ACC112 (cell line): ENCODE data around the gene BCOR.

Experiments used
- H2AFZ ChIP-seq: fragments of 200-600 bp; sonication (generic); one replicate; pipeline ENCODE4 v1.6.0; 2017; ENCODE audit warnings: antibody characterized with exemption, low read length; ENCODE audit not compliant: unreplicated experiment
- H3K27ac ChIP-seq: fragments of 200-600 bp; sonication (generic); 2 replicates; pipeline ENCODE4 v1.5.1; 2014; ENCODE audit warnings: low read depth, mild to moderate bottlenecking, antibody characterized with exemption, low read length, moderate library complexity
- H3K27me3 ChIP-seq: fragments of 200-600 bp; sonication (generic); 2 replicates; pipeline ENCODE4 v1.6.1; 2014; ENCODE audit warnings: mild to moderate bottlenecking, antibody characterized with exemption, low read length, moderate library complexity, mixed read lengths; ENCODE audit not compliant: insufficient read depth
- H3K36me3 ChIP-seq: fragments of 200-600 bp; sonication (generic); 2 replicates; pipeline ENCODE4 v1.6.1; 2016; ENCODE audit warnings: mild to moderate bottlenecking, antibody characterized with exemption, low read length, moderate library complexity, mixed read lengths; ENCODE audit not compliant: insufficient read depth
- H3K4me1 ChIP-seq: fragments of 200-600 bp; sonication (generic); one replicate; pipeline ENCODE4 v1.6.1; 2016; ENCODE audit warnings: low read length, mixed read lengths; ENCODE audit not compliant: insufficient read depth, unreplicated experiment, control insufficient read depth
- H3K4me3 ChIP-seq: fragments of 200-600 bp; sonication (generic); 2 replicates; pipeline ENCODE4 v1.5.1; 2014; ENCODE audit warnings: mild to moderate bottlenecking, low read depth, low read length
- H3K79me2 ChIP-seq: fragments of 200-600 bp; sonication (generic); one replicate; pipeline ENCODE4 v1.6.0; 2016; ENCODE audit warnings: low read length; ENCODE audit not compliant: control insufficient read depth, unreplicated experiment, insufficient read depth

Gene BCOR

DNA sequence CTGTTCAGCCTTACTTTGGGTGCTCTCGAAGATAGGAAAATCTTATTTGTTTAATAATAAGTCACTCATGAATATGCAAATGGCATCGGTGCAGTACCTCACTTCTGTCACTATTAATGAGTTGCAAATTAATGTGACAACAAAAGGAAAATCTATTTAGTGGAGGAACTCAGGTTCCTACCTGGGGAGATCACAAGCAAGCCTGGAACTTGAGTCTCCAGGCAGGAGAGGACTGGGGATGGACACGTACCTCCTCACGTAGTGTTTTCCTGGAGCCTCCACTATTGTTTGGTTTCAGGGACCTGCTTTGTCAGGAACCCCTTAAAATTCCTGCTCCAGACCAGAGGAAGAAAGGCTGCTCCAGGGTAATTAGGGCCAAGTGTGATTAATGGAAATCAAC, 82.1 kb downstream of the BCOR start:
- H3K4me1 ChIP-seq: peaks cover 8% of the 10 kb centered on the region
- H3K79me2 ChIP-seq: no peaks in the 10 kb centered on the region
- H3K4me3 ChIP-seq: no peak overlapping the region
- no peaks in the 10 kb centered on the region for H3K36me3 ChIP-seq
- no peak overlapping the region for H3K27ac ChIP-seq
- H3K27me3 ChIP-seq: no peaks in the 10 kb centered on the region
- no peak overlapping the region for H2AFZ ChIP-seq

DNA sequence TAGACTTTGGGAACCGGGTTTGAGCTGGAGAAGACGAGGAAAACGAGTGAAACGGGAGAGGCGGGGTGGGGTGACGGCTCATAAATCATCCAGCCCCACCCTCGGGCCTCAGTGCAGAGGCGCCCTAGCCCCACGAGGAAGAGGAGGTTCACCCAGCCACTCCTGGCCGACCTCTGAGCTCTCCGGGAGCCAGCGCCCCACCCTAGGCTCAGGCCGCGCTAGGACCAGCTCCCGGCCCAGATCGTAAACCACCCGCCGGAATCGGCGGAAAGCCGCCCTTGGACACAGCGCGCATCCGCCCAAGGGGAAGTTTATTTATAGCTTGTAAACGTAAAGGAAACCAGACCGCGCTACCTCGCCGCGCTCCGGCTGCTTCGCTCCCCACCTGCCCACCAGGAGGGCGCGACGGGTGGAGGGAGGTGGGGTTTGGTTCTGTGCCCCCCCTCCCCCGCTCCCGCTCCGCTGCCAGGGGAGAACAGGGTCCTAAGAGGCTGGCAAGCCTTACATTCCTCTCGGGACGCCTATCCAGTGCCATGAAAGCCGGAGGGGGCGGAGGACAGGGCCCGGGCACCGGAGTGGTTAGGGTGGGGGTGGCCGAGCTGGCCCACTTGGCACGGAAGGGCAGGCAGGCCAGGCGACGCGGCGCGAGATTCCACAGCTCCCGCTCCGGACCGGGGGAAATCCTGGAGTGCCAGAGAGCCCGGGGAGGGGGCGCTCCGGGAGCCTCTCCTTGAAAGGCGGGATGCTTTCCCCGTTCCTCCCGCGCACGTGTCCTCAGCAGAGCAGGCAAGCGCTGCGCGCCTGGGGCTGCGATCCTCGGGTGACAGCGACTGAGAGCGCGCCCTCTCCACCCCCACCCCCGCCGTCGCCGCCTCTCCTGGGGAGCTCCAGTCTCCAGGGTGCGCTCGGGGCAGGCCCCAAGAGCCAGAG, 84.2 kb downstream of the BCOR start:
- Histone ChIP-seq H3K27me3 (no peaks in the 10 kb centered on the region), H3K36me3 (no peaks in the 10 kb centered on the region), H3K4me3 (peak overlapping the region; percentile 83), H2AFZ (peak overlapping the region; percentile 46), H3K27ac (peak overlapping the region; percentile 80), H3K4me1 (peaks cover 11% of the 10 kb centered on the region), H3K79me2 (no peaks in the 10 kb centered on the region)

DNA sequence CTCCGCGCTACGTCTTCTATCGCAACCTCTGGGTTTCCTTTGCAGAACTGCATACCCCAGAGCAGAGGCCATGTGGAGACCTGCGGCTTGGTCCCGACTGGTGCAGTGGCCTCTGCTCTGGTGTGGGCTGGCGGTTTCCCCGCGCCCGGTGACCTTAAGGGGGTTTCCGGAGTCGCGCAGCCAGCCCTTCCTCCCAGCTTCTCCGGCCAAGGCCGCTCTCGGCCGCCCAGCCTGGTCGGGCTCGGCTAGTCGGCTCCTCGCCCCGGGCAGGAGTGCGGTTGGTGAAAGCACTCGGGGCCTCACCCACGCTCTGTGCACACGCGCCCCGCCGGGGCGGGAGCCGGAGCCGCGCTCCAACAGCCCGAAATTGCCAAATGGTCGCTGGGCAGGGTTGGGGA, 84.9 kb downstream of the BCOR start:
- Histone ChIP-seq H3K79me2 (no peaks in the 10 kb centered on the region), H3K4me1 (peaks cover 11% of the 10 kb centered on the region), H3K27ac (peak overlapping the region; percentile 80), H3K27me3 (no peaks in the 10 kb centered on the region), H2AFZ (peak overlapping the region; percentile 59), H3K4me3 (peak overlapping the region; percentile 83), H3K36me3 (no peaks in the 10 kb centered on the region)

DNA sequence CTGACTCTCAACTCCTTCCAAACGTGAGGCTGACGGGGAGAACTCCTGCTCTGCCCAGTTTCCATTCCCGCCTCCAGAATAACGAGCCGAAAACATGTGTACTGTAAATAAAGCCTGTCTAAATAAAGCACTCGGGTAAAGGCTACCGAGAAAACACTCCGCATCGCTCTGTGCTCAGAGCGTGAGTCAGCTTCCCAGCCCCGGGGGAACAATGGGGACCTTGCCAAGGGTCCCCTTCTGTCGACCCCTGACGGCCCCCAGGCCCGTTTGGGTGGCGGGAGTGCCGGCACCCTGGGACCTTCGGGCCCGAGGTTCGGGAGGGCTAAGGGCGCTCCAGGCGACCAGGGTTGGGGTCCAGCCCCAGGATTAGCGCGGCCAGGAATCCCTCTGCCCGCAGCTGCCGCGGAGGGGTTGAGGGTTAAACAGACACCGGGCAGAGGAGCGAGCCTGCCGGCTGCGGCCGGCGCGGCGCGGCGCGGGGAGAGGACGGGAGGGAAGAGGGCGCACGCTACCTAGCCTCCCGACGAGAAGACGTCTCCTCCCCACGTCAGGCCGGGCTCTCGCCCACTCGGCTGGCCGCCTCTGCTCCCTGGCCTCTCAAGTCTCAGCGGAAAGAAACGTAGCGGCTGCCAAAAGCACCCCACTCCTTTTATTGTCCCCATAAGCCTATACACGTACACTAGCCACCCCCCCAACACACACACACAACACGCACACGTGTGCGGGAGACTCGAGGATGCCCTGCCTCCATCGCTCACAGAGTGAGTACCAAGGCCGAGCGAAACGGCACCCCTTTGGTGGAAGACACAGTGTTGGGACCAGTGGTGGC, 85.5 kb downstream of the BCOR start:
- Histone ChIP-seq H3K4me1 (peaks cover 11% of the 10 kb centered on the region), H2AFZ (peak overlapping the region; percentile 59), H3K79me2 (no peaks in the 10 kb centered on the region), H3K27me3 (no peaks in the 10 kb centered on the region), H3K36me3 (no peaks in the 10 kb centered on the region), H3K4me3 (peak overlapping the region; percentile 83), H3K27ac (peak overlapping the region; percentile 80)

DNA sequence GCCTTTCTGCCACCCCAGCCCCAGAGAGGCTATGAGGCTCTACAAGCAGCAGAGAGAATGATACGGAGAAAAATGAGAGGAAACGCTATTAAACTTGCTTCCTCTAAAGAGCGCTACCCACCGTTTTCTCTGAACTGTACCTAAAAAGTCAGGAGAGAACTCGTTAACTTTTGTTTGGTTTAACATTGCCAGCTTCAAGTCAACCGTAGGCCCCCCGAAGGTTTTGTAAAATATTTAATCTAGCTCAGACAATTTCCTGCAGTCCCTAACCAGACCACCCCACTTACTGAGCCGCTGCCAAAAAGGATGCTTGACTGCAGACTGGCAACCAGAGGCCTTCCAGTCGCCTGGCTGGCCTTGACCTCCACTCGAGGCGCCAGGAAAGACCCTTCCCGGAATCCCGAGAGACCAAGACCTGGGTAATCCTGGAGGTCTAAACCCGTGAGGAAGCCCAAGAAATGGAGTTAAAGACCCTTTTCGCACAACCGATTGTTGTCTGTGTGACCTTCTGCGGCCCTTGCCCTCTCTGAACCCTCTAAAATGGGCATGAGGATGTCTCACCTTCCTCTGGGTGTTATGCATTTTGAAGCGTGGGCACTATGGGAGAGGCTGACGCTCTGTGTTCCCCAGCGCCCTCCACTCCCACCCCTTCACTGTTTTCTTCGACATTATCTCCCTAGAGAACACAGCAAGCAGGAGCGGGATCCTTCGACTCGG, 86.3 kb downstream of the BCOR start:
- H2AFZ ChIP-seq: no peak overlapping the region
- peak overlapping the region; percentile 83 for H3K4me3 ChIP-seq
- peaks cover 11% of the 10 kb centered on the region for H3K4me1 ChIP-seq
- H3K27ac ChIP-seq: peak overlapping the region; percentile 80
- no peaks in the 10 kb centered on the region for H3K36me3 ChIP-seq
- H3K27me3 ChIP-seq: no peaks in the 10 kb centered on the region
- no peaks in the 10 kb centered on the region for H3K79me2 ChIP-seq

DNA sequence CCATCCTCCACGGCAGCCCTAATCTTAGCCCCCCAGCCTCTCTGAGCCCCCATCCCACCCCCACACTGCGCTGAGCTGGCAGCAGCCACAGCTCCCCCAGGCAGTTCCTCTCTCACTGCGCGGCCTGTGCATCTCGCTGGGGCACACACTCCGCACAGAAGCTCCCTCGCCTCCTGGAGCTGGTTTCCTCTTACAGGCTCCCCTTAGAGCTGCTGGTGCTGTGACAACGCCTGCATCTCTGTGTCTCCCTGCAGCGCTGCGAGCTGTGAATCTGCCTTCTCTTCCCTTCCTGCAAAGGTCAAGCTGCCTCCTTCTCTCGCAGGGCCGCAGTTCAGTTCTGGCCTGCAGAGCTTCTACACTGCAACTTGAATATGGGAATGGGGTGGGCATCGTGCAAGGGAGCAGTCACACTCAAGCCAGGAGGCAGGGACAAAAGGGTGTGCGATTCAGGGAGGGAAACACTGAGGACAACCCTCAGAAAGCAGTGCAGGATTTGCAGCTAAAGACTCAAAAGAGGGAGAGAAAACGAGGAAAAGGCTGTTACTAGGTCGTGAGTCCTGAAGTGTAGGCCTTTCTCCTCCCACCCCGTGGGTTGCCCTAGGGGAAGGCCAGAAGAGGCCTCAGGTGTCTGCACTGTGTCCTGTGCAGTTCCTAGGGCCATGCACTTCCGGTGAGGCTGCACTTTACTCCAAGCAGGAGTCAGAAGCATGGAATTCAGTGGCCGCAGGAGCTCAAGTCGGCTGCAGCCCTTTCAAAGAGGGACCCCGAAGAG, 87.0 kb downstream of the BCOR start:
- Histone ChIP-seq H3K27me3 (no peaks in the 10 kb centered on the region), H2AFZ (no peak overlapping the region), H3K36me3 (no peaks in the 10 kb centered on the region), H3K27ac (no peak overlapping the region), H3K4me3 (no peak overlapping the region), H3K79me2 (no peaks in the 10 kb centered on the region), H3K4me1 (peaks cover 11% of the 10 kb centered on the region)

DNA sequence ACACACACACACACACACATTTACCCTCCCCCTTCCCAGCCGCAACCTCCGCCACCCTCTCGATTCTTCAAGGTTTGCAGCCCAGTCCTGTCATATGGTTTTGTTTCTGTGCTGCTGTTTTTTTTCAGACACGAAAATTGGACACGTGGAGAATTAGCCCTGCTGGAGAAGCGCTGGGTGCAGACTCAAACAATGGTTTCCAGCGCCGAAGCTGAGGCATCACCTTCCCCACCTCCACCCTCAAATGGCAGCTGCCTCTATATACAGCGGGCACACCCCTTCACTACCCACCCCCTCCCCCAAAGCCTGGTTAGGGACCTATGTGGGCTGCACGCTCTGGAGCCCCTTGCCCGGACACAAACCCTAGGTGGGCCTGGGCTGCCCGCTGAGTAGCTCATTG, 87.9 kb downstream of the BCOR start:
- no peaks in the 10 kb centered on the region for H3K36me3 ChIP-seq
- H3K79me2 ChIP-seq: no peaks in the 10 kb centered on the region
- peaks cover 11% of the 10 kb centered on the region for H3K4me1 ChIP-seq
- H2AFZ ChIP-seq: no peak overlapping the region
- no peaks in the 10 kb centered on the region for H3K27me3 ChIP-seq
- no peak overlapping the region for H3K27ac ChIP-seq
- no peak overlapping the region for H3K4me3 ChIP-seq

DNA sequence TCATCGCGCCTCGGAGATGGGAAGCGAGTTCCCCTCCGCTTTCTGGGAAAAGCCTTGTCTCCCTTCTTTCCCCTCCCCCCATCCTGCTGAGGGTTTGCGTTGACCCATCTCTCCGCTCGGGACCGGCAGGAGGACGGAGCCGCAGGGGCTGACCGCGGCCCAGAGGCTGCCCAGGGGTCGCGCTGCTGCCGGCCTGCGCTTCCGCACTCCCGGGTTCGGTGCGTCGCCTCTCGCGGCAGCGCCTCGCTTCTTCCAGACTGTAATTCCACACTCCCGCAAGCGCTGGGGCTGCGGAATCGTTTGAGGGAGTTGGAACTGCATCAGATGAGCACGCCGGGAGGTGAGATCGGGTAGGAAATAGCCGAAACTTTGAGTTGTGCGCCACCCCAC, 88.3 kb downstream of the BCOR start:
- peaks cover 11% of the 10 kb centered on the region for H3K4me1 ChIP-seq
- H3K27me3 ChIP-seq: no peaks in the 10 kb centered on the region
- no peaks in the 10 kb centered on the region for H3K36me3 ChIP-seq
- no peaks in the 10 kb centered on the region for H3K79me2 ChIP-seq
- H2AFZ ChIP-seq: no peak overlapping the region
- no peak overlapping the region for H3K27ac ChIP-seq
- no peak overlapping the region for H3K4me3 ChIP-seq

DNA sequence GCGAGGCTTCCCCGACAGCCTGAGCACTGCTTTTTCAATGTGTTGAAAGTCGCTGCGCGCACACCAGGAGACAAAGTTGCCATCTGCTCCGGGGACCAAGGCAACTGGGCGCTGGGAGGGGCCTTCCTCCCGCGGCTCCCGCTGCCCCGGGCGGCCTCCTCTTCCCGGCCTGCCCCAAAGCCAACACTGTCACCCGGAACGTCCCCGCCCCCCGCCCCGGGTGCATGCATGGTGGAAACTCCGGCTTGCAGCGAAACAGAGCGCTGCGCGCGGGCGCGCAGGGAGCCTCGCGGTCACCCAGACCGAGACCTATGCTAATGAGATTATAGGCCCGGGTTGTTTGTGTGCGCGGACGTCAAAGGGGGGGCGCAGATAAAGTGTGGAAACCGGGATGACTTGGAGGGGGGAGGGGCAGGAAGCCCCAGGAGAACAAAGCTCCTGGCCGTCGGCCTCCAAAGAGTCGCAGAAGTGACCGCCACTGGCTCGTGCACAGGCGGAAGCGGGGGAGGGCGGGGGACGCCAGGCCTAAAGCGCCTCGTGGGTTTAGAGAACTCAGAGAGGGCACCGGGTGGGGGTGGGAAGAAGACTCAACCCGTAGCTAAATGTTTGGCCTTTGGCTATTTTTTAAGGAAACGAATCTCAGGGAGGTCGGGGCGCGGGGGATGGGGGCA, 88.8 kb downstream of the BCOR start:
- Histone ChIP-seq H3K4me1 (peaks cover 11% of the 10 kb centered on the region), H2AFZ (no peak overlapping the region), H3K36me3 (no peaks in the 10 kb centered on the region), H3K27me3 (no peaks in the 10 kb centered on the region), H3K4me3 (no peak overlapping the region), H3K27ac (no peak overlapping the region), H3K79me2 (no peaks in the 10 kb centered on the region)
